Retinal pigment epithelial cell (primary cell): ENCODE results near the gene MED12L.

Experiments used
- DNase-seq: peaks from one replicate; pipeline ENCODE4 v3.0.0-alpha.2; 2010; ENCODE audit warnings: low read depth
- H3K4me3 ChIP-seq: 2 replicates; pipeline ENCODE4 v1.5.1; 2011; ENCODE audit warnings: mild to moderate bottlenecking, low read length, control low read depth, moderate library complexity
- TF ChIP-seq, protein P1 (sequence below): conservative IDR thresholded peaks from 2 replicates; pipeline ENCODE4 v1.5.1; 2011; ENCODE audit warnings: low read depth, low read length, control low read depth, inconsistent platforms

Gene MED12L

DNA sequence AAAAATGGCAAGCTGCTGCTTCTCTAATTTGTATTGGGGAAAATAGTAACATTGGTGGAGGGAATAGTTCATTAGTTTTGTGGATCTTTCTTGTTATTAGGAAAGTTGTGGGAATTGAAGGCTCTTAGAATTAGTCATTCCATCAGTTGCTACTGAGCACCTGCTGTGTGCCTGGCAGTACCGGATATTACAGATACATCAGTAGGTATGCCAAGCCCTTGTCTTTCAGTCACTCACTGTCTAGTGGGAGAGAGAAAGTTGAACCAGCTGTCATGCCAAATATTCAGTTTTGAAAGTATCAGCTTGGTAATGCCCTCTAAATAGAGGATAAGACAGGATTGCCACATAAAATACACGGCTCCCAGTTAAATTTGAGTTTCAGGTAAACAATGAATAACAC lies 342.9 kb downstream of the MED12L start:
- TF ChIP-seq, protein P1, sequence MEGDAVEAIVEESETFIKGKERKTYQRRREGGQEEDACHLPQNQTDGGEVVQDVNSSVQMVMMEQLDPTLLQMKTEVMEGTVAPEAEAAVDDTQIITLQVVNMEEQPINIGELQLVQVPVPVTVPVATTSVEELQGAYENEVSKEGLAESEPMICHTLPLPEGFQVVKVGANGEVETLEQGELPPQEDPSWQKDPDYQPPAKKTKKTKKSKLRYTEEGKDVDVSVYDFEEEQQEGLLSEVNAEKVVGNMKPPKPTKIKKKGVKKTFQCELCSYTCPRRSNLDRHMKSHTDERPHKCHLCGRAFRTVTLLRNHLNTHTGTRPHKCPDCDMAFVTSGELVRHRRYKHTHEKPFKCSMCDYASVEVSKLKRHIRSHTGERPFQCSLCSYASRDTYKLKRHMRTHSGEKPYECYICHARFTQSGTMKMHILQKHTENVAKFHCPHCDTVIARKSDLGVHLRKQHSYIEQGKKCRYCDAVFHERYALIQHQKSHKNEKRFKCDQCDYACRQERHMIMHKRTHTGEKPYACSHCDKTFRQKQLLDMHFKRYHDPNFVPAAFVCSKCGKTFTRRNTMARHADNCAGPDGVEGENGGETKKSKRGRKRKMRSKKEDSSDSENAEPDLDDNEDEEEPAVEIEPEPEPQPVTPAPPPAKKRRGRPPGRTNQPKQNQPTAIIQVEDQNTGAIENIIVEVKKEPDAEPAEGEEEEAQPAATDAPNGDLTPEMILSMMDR: no peak
- H3K4me3 ChIP-seq: no peak overlapping the region
- DNase-seq: no peak

DNA sequence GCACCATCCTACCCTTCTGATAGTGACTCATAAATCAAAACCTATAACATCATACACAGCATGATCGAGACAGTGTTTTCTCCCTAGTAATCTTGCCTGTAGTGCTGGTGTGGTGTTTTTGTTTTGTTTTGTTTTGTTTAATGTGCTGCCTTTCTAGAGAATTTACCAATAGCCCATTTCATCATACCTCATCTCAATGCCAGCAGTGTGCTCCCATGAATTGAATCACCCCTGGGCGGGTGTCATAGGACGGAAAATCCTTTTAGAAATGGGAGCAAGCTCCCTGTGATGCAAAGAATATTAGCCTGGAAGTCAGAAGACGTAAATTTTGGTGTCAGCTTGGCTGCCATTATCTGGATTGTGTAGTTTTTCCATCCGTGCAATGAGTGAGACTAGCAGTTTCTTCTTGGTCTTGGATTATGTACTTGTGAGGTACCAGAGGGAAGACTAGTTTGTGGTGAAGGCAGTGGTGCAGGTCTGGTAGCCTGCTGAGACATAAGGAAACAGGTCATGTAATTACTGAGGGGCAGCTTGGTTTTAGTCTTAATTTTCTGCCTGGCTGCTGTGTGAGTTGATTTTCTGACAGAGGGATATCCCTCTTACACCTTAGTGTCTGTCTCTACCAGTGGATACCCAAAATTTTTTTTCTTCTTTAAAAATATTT lies 345.5 kb downstream of the MED12L start:
- H3K4me3 ChIP-seq: no peak overlapping the region
- DNase-seq: no peak
- TF ChIP-seq, protein P1: no peak

DNA sequence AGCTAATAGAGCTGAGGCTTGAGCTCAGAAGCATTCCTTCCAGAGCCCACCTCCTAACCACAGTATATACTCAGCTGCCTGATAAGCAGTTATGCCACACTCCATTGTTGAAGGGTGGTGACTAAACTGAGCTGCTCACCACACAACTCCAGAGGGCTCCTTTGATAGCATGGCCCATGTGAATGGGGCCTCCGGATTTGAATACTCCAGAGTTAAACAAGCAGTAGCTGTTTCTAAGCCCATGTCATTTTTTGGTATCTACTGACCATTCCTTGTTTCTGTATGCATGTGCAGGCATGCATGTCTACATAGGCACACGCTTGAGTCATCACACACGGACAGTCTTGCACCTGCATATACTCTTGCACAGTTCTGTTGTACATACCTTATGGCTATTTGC lies 346.5 kb downstream of the MED12L start:
- DNase-seq: peak; percentile 31
- TF ChIP-seq, protein P1: no peak
- no peak overlapping the region for H3K4me3 ChIP-seq

GRCh38 chr3:151432616-151433372 lies 347.3 kb downstream of the MED12L start:
- DNase-seq: no peak
- no peak overlapping the region for H3K4me3 ChIP-seq
- TF ChIP-seq, protein P1: no peak

GRCh38 chr3:151434151-151434890 lies 348.9 kb downstream of the MED12L start:
- TF ChIP-seq, protein P1: no peak
- H3K4me3 ChIP-seq: no peak overlapping the region
- peak; percentile 43 for DNase-seq

DNA sequence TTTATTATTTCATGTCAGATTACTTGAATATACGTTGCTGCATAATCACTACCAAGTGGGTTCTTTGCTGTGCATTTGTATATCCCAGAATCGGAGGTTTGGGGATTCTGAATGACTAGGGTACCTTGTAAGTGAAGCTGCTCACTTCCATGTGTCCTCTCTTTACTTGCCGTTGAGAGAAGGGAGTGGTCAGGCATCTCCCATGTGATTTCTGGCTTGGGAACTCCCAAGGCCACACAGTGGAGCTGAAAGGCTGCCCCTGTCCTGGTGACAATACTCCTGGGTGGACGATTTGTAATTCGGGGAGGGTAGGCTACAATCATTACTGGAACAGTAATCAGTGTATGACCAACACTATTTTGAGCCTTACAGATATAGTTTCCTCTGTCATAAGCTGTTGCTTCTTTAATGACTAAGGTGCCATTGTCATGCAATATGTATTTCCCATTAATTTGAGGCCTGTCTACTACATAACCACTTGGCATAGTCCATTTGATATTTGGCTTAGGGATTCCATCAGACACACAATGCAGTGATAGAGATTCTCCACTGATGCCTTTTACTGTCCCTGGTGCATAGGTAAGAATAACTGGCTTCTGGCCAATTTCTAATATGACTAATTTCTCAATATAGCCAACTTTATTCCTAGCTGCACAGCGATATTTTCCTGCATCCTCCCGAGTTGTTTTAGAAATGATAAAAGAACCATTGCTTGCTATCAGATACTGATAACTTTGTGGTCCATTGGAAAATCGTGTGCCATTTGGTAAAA lies 351.4 kb downstream of the MED12L start:
- no peak overlapping the region for H3K4me3 ChIP-seq
- TF ChIP-seq, protein P1: no peak
- DNase-seq: no peak
